ENCODE results near the gene CEP170B.

DNA sequence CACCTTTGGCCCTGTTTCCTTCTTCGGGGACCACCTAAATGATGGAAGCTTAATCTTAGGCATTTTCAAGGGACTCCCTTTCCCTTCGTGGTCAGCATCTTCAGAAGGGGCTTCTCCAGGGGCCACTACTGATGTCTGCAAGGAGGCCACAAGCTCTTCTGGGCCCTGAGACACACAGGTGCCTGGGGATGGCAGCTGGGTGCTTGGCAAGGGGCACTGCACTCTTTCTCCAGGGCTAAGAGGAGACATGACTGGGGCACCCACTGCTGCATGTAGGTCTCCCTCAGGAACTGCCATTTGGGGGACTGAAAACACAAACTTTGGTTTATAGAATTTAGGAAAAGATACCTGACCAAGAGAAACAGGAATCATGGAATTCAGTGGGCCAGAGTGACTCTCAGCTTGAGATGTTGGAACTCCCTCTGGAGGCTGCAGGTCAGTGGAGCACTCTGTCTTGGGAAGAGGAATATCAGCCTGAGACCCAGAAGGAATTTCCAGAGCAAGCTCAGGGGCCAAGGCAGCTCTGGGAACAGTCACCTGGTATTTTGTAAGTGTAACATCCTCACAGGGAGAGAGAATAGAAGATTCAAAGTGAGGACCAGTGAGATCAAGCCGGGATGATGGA, 75.6 kb downstream of the CEP170B start:
- TF ChIP-seq CTCF (conservative IDR thresholded peaks at IDR 0.05), result no peak; the same call in 1 of the 2 replicates
- TF ChIP-seq ZFX (IDR thresholded peaks at IDR 0.05), result no peak
